ENCODE measurements around the gene BRCA1. TPM values are rescaled to one million over a fixed set of nuclear protein-coding genes. Genes with fewer than 3 reads are reported as not detected.

BRCA1 gene
- total RNA-seq, 6 experiments from 2014 or later: 3.1 to 6.7 (median 3.9) TPM

- Histone ChIP-seq H3K4me1 (peaks cover 0 to 17% (median 3%) of the 10 kb centered on the region in 4 donors), H3K36me3 (no peaks in the 10 kb centered on the region), H3K27ac (no peak overlapping the region), H3K4me3 (peak overlapping the region in 1 of 3 donors; percentile 59), H3K9me3 (no peaks in the 10 kb centered on the region), H3K27me3 (no peaks in the 10 kb centered on the region)
- intact Hi-C loops (cut with DNase I): loop anchor here in 1 of 2 donors (10.0 kb wide), 1 partner anchor 120 kb away; no protein-coding TSS in a partner anchor
- 25% methylated on average over 11 of the region's 27 CpGs for WGBS (ENCODE audit: insufficient coverage, low coverage, low lambda C conversion rate, missing lambda C conversion rate)
- TF ChIP-seq POLR2A (IDR thresholded peaks at IDR 0.05) (no peak), CTCF (IDR thresholded peaks at IDR 0.05) (no peak)
- no peak for ATAC-seq
- no peak for DNase-seq
Measured at GRCh38 chr17:43025290-43025657, 99.9 kb downstream of the BRCA1 start.

- Histone ChIP-seq H3K27me3 (no peaks in the 10 kb centered on the region), H3K9me3 (no peaks in the 10 kb centered on the region), H3K36me3 (no peaks in the 10 kb centered on the region), H3K4me1 (peaks cover 0 to 12% (median under 1%) of the 10 kb centered on the region in 4 donors), H3K27ac (peak within 1 kb of the TSS in 2 of 3 donors; percentile 41 to 49), H3K4me3 (peak within 1 kb of the TSS; percentile 34 to 59 (median 34))
- intact Hi-C loops (cut with DNase I): loop anchor here in 1 of 2 donors (10.0 kb wide), 1 partner anchor 120 kb away; no protein-coding TSS in a partner anchor
- WGBS (ENCODE audit: insufficient coverage, low coverage, low lambda C conversion rate, missing lambda C conversion rate): 1% methylated on average over 10 of the region's 61 CpGs
- TF ChIP-seq POLR2A (IDR thresholded peaks at IDR 0.05) (peak; percentile 19), CTCF (IDR thresholded peaks at IDR 0.05) (peak; percentile 75 to 88 (median 78))
- peak; percentile 84 to 91 (median 89) for DNase-seq
- peak; percentile 81 to 86 (median 82) for ATAC-seq
Measured at GRCh38 chr17:43024407-43025289, 100.5 kb downstream of the BRCA1 start, which contains the start of gene RND2. Gene RND2, plus strand, starts transcription at chr17:43025231. Its CDS starts 117 bp downstream, at chr17:43025348.

GRCh38 chr17:43021741-43022512 is 103.2 kb downstream of the BRCA1 start, which contains the start of gene VAT1:
Gene VAT1, minus strand, starts transcription at chr17:43022385. Its CDS starts 63 bp downstream, at chr17:43022322.
- TF ChIP-seq CTCF (IDR thresholded peaks at IDR 0.05) (no peak), POLR2A (IDR thresholded peaks at IDR 0.05) (peak; percentile 46)
- Histone ChIP-seq H3K9me3 (no peaks in the 10 kb centered on the region), H3K4me3 (peak within 1 kb of the TSS; percentile 91 to 100 (median 92)), H3K27ac (peak within 1 kb of the TSS; percentile 58 to 69 (median 68)), H3K27me3 (no peaks in the 10 kb centered on the region), H3K4me1 (peaks cover 0 to 4% (median 0%) of the 10 kb centered on the region in 4 donors), H3K36me3 (no peaks in the 10 kb centered on the region)
- DNase-seq: peak; percentile 85 to 86 (median 86)
- 0% methylated on average over 4 of the region's 80 CpGs for WGBS (ENCODE audit: insufficient coverage, low coverage, low lambda C conversion rate, missing lambda C conversion rate)
- intact Hi-C loops (cut with DNase I): loop anchor here in 1 of 2 donors (10.0 kb wide), 1 partner anchor 123 kb away; no protein-coding TSS in a partner anchor
- ATAC-seq: peak; percentile 69 to 80 (median 76)

Data from right lobe of liver (tissue), 6 donors.